Measurements from ENCODE around the gene USP40. TPM values are rescaled to one million over a fixed set of nuclear protein-coding genes. Genes with fewer than 3 reads are reported as not detected.

The USP40 gene
- total RNA-seq, 4 donors from 2014 or later = 10.9 to 29.2 (median 12.4) TPM

DNA sequence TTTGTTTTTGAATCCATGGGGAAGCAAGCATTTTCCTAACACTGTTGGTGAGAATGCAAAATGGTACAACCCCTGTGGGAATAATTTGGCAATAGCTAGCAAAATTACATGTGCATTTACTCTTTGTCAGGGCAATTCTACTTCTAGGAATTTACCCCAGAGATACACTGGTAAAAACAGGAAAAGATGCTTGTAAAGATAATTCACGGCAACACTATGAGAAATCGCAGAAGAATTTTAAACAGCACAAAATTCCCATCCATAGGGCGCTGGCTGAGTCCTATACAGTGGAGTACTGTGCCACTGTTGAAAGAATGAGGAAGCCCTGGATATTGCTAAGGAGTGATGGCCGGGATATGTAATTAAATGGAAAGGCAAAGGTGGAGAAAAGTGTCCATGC is 136.5 kb downstream of the USP40 start:
- H3K4me3 ChIP-seq = peak overlapping the region in 3 of 4 donors; percentile 34 to 42 (median 41)
- peaks cover 0 to 5% of the 10 kb centered on the region in 2 donors for H3K36me3 ChIP-seq
- H3K27ac ChIP-seq = peak overlapping the region; percentile 92 to 97 (median 96)
- no peaks in the 10 kb centered on the region for H3K27me3 ChIP-seq
- DNase-seq = no peak
- intact Hi-C loops (cut with DNase I; ENCODE audit: low total_unique reads) = no loop called here
- peaks cover 83 to 88% of the 10 kb centered on the region in 2 donors for H3K4me1 ChIP-seq
- TF ChIP-seq, protein P1, sequence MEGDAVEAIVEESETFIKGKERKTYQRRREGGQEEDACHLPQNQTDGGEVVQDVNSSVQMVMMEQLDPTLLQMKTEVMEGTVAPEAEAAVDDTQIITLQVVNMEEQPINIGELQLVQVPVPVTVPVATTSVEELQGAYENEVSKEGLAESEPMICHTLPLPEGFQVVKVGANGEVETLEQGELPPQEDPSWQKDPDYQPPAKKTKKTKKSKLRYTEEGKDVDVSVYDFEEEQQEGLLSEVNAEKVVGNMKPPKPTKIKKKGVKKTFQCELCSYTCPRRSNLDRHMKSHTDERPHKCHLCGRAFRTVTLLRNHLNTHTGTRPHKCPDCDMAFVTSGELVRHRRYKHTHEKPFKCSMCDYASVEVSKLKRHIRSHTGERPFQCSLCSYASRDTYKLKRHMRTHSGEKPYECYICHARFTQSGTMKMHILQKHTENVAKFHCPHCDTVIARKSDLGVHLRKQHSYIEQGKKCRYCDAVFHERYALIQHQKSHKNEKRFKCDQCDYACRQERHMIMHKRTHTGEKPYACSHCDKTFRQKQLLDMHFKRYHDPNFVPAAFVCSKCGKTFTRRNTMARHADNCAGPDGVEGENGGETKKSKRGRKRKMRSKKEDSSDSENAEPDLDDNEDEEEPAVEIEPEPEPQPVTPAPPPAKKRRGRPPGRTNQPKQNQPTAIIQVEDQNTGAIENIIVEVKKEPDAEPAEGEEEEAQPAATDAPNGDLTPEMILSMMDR (IDR thresholded peaks at IDR 0.05 in 4 of 5, conservative IDR thresholded peaks at IDR 0.05 in 1 of 5) = no peak
- TF ChIP-seq POLR2A (IDR thresholded peaks at IDR 0.05) = no peak
- no peaks in the 10 kb centered on the region for H3K9me3 ChIP-seq
- in situ Hi-C loops (cut with MboI; ENCODE audit: low sequenced_read_pairs in 4 of 4) = no loop called here
- ATAC-seq = no peak

DNA sequence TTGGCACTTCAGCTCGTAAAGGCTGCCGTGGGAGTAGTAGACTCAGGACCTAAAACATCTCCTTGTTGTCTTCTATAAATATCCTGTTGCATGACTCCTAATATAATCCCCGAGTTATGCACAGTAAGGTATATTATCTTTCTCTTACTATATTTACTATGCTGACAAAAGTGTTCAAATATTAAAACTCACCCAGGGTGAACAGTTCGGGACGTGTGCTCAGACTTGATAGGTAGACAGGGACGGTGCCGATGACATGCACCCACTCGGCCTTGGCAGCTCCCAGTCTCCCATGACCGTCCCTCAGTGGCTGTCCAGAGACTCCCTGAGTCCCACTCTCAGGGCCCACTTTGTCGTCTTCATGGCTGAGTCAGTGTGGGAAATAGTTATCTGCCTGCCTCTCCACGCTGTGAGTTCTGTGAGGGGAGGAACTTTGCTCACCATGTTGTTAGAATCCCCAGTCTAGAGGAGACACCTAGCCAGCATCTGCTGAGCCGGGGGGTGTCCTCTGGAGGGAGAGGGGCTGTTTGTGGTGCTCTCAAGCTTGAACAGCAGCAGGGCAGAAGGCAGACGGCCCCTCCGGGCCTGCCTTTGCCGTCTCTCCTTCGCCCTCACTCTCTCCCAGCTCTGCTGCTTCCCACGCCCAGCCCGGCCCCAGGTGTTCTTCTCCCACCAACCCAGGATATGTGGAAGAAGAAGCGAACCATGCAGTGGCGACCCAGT is 137.2 kb downstream of the USP40 start:
- ATAC-seq = peak; percentile 65 to 69
- H3K4me3 ChIP-seq = peak overlapping the region; percentile 34 to 45 (median 42)
- H3K36me3 ChIP-seq = no peaks in the 10 kb centered on the region
- intact Hi-C loops (cut with DNase I; ENCODE audit: low total_unique reads) (loop anchor here (10.0 kb wide), 1 partner anchor 1725 kb away; the partner anchor contains the start of gene PTMA), in situ Hi-C loops (cut with MboI; ENCODE audit: low sequenced_read_pairs in 4 of 4) (no loop called here)
- peak; percentile 76 to 90 for DNase-seq
- H3K27me3 ChIP-seq = no peaks in the 10 kb centered on the region
- H3K4me1 ChIP-seq = peaks cover 82 to 87% of the 10 kb centered on the region in 2 donors
- peak; percentile 68 to 86 for TF ChIP-seq POLR2A (IDR thresholded peaks at IDR 0.05)
- TF ChIP-seq, protein P1 (IDR thresholded peaks at IDR 0.05 in 4 of 5, conservative IDR thresholded peaks at IDR 0.05 in 1 of 5) = no peak
- peak overlapping the region; percentile 92 to 97 (median 96) for H3K27ac ChIP-seq
- H3K9me3 ChIP-seq = no peaks in the 10 kb centered on the region

DNA sequence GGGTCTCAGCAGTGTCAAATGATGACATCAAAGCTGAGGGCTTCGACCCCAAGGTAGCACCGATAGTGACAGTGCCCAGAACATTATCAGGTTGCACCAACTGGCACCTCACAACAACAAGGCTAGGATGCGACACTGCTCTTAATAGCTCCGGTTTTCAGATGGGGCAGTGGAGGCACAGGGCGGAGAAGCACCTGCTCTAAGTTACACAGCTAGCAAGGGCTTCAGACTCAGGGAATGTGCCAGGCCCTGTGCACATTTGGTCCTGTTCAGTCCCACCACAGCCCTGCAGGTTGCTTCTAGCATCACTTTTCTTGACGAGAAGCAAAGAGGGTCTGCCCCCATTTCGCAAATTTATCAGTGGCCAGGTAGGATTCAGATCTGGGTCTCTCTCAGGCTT is 138.1 kb downstream of the USP40 start:
- Histone ChIP-seq H3K4me1 (peaks cover 80 to 84% of the 10 kb centered on the region in 2 donors), H3K9me3 (no peaks in the 10 kb centered on the region), H3K4me3 (peak overlapping the region in 3 of 4 donors; percentile 24 to 41 (median 34)), H3K36me3 (no peaks in the 10 kb centered on the region), H3K27me3 (no peaks in the 10 kb centered on the region), H3K27ac (peak overlapping the region; percentile 92 to 97 (median 96))
- DNase-seq (peak in 1 of 2 donors; percentile 52), ATAC-seq (no peak)
- TF ChIP-seq, protein P1 (IDR thresholded peaks at IDR 0.05 in 4 of 5, conservative IDR thresholded peaks at IDR 0.05 in 1 of 5) = no peak
- TF ChIP-seq POLR2A (IDR thresholded peaks at IDR 0.05) = no peak
- in situ Hi-C loops (cut with MboI; ENCODE audit: low sequenced_read_pairs in 4 of 4) = no loop called here
- intact Hi-C loops (cut with DNase I; ENCODE audit: low total_unique reads) = loop anchor here (10.0 kb wide), 1 partner anchor 1724 kb away; the partner anchor contains the start of gene PTMA

DNA sequence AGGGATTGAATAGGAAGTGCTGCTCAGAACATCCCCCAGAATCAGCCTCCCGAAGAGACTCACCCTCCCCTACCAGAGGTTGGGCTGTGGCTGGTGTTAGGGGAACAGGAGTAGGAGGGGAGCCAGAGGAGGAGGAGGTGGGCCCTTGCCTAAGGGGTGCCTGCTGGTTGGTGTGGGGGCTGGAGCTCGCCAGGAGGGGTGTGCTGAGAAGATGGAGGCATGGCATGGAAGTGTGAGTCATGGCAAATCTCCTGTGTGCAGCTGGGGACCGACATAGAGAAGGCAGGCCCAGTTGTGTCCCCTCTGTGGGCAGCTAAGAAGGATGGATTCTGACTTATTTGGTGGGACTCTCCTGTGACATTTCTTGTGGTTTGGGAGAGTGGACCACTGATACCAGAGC is 138.6 kb downstream of the USP40 start:
- Histone ChIP-seq H3K27ac (peak overlapping the region; percentile 92 to 97 (median 96)), H3K9me3 (no peaks in the 10 kb centered on the region), H3K27me3 (no peaks in the 10 kb centered on the region), H3K4me3 (no peak overlapping the region), H3K36me3 (no peaks in the 10 kb centered on the region), H3K4me1 (peaks cover 80 to 84% of the 10 kb centered on the region in 2 donors)
- TF ChIP-seq POLR2A (IDR thresholded peaks at IDR 0.05) = no peak
- TF ChIP-seq, protein P1 (IDR thresholded peaks at IDR 0.05 in 4 of 5, conservative IDR thresholded peaks at IDR 0.05 in 1 of 5) = no peak
- in situ Hi-C loops (cut with MboI; ENCODE audit: low sequenced_read_pairs in 4 of 4) = no loop called here
- DNase-seq = no peak
- no peak for ATAC-seq
- intact Hi-C loops (cut with DNase I; ENCODE audit: low total_unique reads) = loop anchor here (10.0 kb wide), 1 partner anchor 1723 kb away; the partner anchor contains the start of gene PTMA
